ENCODE measurements around the gene HS1BP3. TPM values are rescaled to one million over a fixed set of nuclear protein-coding genes. Genes with fewer than 3 reads are reported as not detected.

Gene HS1BP3
- total RNA-seq, 1 donor: 23.0 TPM

- TF ChIP-seq CTCF (IDR thresholded peaks at IDR 0.05; ENCODE audit: insufficient read depth, low read length): no peak
- DNase-seq (ENCODE audit: low read depth): no peak
- no peak overlapping the region for H3K4me3 ChIP-seq (ENCODE audit: low read depth, low read length)
These were observed 60.8 kb downstream of the HS1BP3 start for GRCh38 chr2:20589975-20590703.

- no peak overlapping the region for H3K4me3 ChIP-seq (ENCODE audit: low read depth, low read length)
- DNase-seq (ENCODE audit: low read depth): no peak
- TF ChIP-seq CTCF (IDR thresholded peaks at IDR 0.05; ENCODE audit: insufficient read depth, low read length): no peak
These were observed 61.7 kb downstream of the HS1BP3 start for GRCh38 chr2:20588918-20589871.

GRCh38 chr2:20585710-20586594 lies 64.9 kb downstream of the HS1BP3 start:
- no peak overlapping the region for H3K4me3 ChIP-seq (ENCODE audit: low read depth, low read length)
- no peak for TF ChIP-seq CTCF (IDR thresholded peaks at IDR 0.05; ENCODE audit: insufficient read depth, low read length)

GRCh38 chr2:20585359-20585709 lies 65.6 kb downstream of the HS1BP3 start:
- DNase-seq (ENCODE audit: low read depth): no peak
- no peak overlapping the region for H3K4me3 ChIP-seq (ENCODE audit: low read depth, low read length)
- TF ChIP-seq CTCF (IDR thresholded peaks at IDR 0.05; ENCODE audit: insufficient read depth, low read length): no peak

More at GRCh38 chr2:20585710-20586594, 64.9 kb downstream of the HS1BP3 start:
- no peak for DNase-seq (ENCODE audit: low read depth)

GRCh38 chr2:20584399-20585358 lies 66.2 kb downstream of the HS1BP3 start:
- H3K4me3 ChIP-seq (ENCODE audit: low read depth, low read length): no peak overlapping the region
- DNase-seq (ENCODE audit: low read depth): peak; percentile 96
- no peak for TF ChIP-seq CTCF (IDR thresholded peaks at IDR 0.05; ENCODE audit: insufficient read depth, low read length)

Data from fibroblast of the aortic adventitia (primary cell).